ENCODE measurements around the gene PDGFB.

DNA sequence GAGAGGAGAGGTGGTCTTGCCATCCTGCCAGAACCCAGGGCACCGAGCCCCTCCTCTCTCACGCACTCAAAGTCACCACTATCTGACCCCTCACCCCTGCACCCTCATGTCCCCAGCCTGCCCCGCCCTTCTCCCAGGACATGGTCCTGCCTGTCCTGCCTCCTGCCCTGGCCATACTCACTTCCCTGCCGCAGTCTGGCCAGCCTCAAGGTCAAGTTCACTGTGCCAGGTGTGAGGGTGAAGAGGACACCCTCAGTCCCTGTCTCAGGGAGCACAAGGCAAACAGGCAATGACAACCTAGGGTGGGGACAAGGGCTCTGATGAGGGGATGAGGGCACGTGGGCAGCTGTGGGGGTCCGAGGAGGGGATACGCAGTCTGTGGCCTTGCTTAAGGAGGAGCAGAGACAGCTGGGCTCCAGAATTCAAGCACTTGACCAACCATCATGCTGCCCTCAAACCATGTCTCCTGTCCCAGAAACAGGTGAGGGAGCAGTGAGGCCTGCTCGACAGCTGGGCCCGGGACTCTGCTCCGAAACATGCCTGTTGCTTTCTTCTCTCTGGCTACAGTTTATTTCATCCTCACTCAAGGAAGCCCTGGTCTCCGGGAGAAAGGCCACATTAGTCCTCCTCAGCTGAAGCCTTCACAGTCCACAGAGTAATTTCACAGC is 36.6 kb downstream of the PDGFB start:
- TF ChIP-seq CTCF (IDR thresholded peaks at IDR 0.05) = no peak
- no peak for TF ChIP-seq NFYB (CRISPR knock-in tag; conservative IDR thresholded peaks at IDR 0.05; ENCODE audit: low read depth)
- no peak for TF ChIP-seq FOXK1 (CRISPR knock-in tag; IDR thresholded peaks at IDR 0.05)
- TF ChIP-seq NR3C1 (CRISPR knock-in tag; conservative IDR thresholded peaks at IDR 0.05; ENCODE audit: low read depth) = no peak
- TF ChIP-seq RORB (CRISPR knock-in tag; IDR thresholded peaks at IDR 0.05) = no peak
- TF ChIP-seq ELF4 (CRISPR knock-in tag; IDR thresholded peaks at IDR 0.05; ENCODE audit: low read depth) = no peak

Data from WTC11 (cell line).